IMR-90 (cell line): ENCODE data around the gene PARP14. TPM values are rescaled to one million over a fixed set of nuclear protein-coding genes. Genes with fewer than 3 reads are reported as not detected.

Source experiments
- ATAC-seq: fragments of 200-7000 bp; cut with Tn5 transposase; 2 replicates; pipeline ENCODE4 v1.9.1; 2020; ENCODE audit warnings: low read depth, mild to moderate bottlenecking, moderate library complexity
- BruUV-seq: library from RNA; stranded (reverse); fragments of 400-500 nt; replicated peaks from 2 replicates; lab custom pipeline; 2021; lab: Mats Ljungman, UMichigan
- CTCF ChIA-PET: fragments of 300-600 bp; formaldehyde crosslinking; extraction: SDS; loops from one replicate; lab custom pipeline; 2021; ENCODE audit warnings: antibody characterized with exemption; lab: Yijun Ruan, JAX
- POLR2A ChIA-PET: fragments of 300-600 bp; sonication (Branson Sonifier 250); formaldehyde crosslinking; loops from one replicate; lab custom pipeline; 2022; ENCODE audit warnings: antibody characterized with exemption; ENCODE audit not compliant: unreplicated experiment; lab: Charles Lee
- DNase-seq: peaks from one replicate; pipeline ENCODE4 v3.0.0; 2013
- H2AFZ ChIP-seq: replicated peaks from 2 replicates; pipeline ENCODE3; 2013; ENCODE audit warnings: low read length, mild to moderate bottlenecking; ENCODE audit not compliant: poor library complexity
- H2AK5ac ChIP-seq: 2 replicates; pipeline ENCODE4 v1.6.1; 2013; ENCODE audit warnings: low read depth, low read length, inconsistent platforms
- H2AK9ac ChIP-seq: replicated peaks from 2 replicates; pipeline ENCODE3; 2013; ENCODE audit warnings: mild to moderate bottlenecking, low read depth, low read length, moderate library complexity; ENCODE audit not compliant: poor library complexity
- H2BK120ac ChIP-seq: 2 replicates; pipeline ENCODE4 v1.6.1; 2013; ENCODE audit warnings: low read depth, low read length, inconsistent platforms
- H2BK15ac ChIP-seq: 3 replicates; pipeline ENCODE4 v1.6.1; 2013; ENCODE audit warnings: low read depth, low read length, inconsistent platforms
- H2BK20ac ChIP-seq: 2 replicates; pipeline ENCODE4 v1.6.1; 2013; ENCODE audit warnings: low read depth, mild to moderate bottlenecking, inconsistent platforms, low read length, moderate library complexity
- H2BK5ac ChIP-seq: 2 replicates; pipeline ENCODE4 v1.6.1; 2013; ENCODE audit warnings: mild to moderate bottlenecking, low read depth, low read length, inconsistent platforms; ENCODE audit not compliant: poor library complexity, severe bottlenecking
- H3K14ac ChIP-seq: replicated peaks from 2 replicates; pipeline ENCODE4 v1.6.1; 2013; ENCODE audit warnings: low read depth, low read length, inconsistent platforms
- H3K18ac ChIP-seq: 2 replicates; pipeline ENCODE4 v1.6.1; 2013; ENCODE audit warnings: low read depth, low read length, control low read depth
- H3K23ac ChIP-seq: 2 replicates; pipeline ENCODE4 v1.6.1; 2013; ENCODE audit warnings: low read depth, low read length, inconsistent platforms
- H3K27ac ChIP-seq: 2 replicates; pipeline ENCODE4 v1.5.1; 2013; ENCODE audit warnings: mild to moderate bottlenecking, control low read depth, low read length; ENCODE audit not compliant: insufficient read depth
- H3K27me3 ChIP-seq: 2 replicates; pipeline ENCODE4 v1.6.1; 2013; ENCODE audit warnings: low read length; ENCODE audit not compliant: control insufficient read depth, insufficient read depth
- H3K36me3 ChIP-seq: 2 replicates; pipeline ENCODE4 v1.6.1; 2013; ENCODE audit warnings: low read length, mixed read lengths; ENCODE audit not compliant: control insufficient read depth, insufficient read depth
- H3K4ac ChIP-seq: 2 replicates; pipeline ENCODE4 v1.6.1; 2013; ENCODE audit warnings: low read depth, low read length, inconsistent platforms
- H3K4me1 ChIP-seq: 2 replicates; pipeline ENCODE4 v1.6.1; 2013; ENCODE audit warnings: low read length, mixed read lengths; ENCODE audit not compliant: control insufficient read depth, insufficient read depth
- H3K4me2 ChIP-seq: 2 replicates; pipeline ENCODE4 v1.6.1; 2013; ENCODE audit warnings: low read depth, mild to moderate bottlenecking, control low read depth, low read length, moderate library complexity
- H3K4me3 ChIP-seq: 2 replicates; pipeline ENCODE4 v1.5.1; 2013; ENCODE audit warnings: low read depth, mild to moderate bottlenecking, control low read depth, low read length, moderate library complexity; ENCODE audit not compliant: insufficient read depth
- H3K56ac ChIP-seq: 2 replicates; pipeline ENCODE4 v1.6.1; 2013; ENCODE audit warnings: low read length, inconsistent platforms; ENCODE audit not compliant: insufficient read depth; ENCODE audit errors: extremely low read depth
- H3K79me1 ChIP-seq, 2 experiments: 2 replicates each; pipeline ENCODE4 v1.6.1; 2013; ENCODE audit warnings: low read length in 2 of 2, inconsistent platforms in 1 of 2, low read depth in 1 of 2
- H3K9ac ChIP-seq: 2 replicates; pipeline ENCODE4 v1.6.1; 2013; ENCODE audit warnings: low read depth, low read length, control low read depth
- H3K9me1 ChIP-seq: 2 replicates; pipeline ENCODE4 v1.6.1; 2013; ENCODE audit warnings: low read length, inconsistent platforms; ENCODE audit not compliant: insufficient read depth
- H3K9me3 ChIP-seq: 2 replicates; pipeline ENCODE4 v1.6.1; 2013; ENCODE audit warnings: low read length; ENCODE audit not compliant: control insufficient read depth, insufficient read depth
- H4K20me1 ChIP-seq: 2 replicates; pipeline ENCODE4 v1.6.1; 2013; ENCODE audit warnings: low read length, inconsistent platforms; ENCODE audit not compliant: insufficient read depth
- H4K5ac ChIP-seq: 2 replicates; pipeline ENCODE4 v1.6.1; 2013; ENCODE audit warnings: mild to moderate bottlenecking, low read depth, low read length, control low read depth
- H4K8ac ChIP-seq, 2 experiments: 2 replicates each; pipeline ENCODE4 v1.6.1; 2013; ENCODE audit warnings: low read depth in 2 of 2, low read length in 2 of 2, control low read depth in 1 of 2, inconsistent platforms in 1 of 2
- H4K91ac ChIP-seq: 2 replicates; pipeline ENCODE4 v1.6.1; 2013; ENCODE audit warnings: low read depth, low read length, inconsistent platforms; ENCODE audit not compliant: insufficient read depth
- CHD1 ChIP-seq: IDR thresholded peaks from 2 replicates; pipeline ENCODE4 v1.6.1; 2012; ENCODE audit warnings: low read depth, low read length, improper control_type of control experiment
- MAZ ChIP-seq: IDR thresholded peaks from 2 replicates; pipeline ENCODE4 v1.6.1; 2012; ENCODE audit warnings: low read depth, mild to moderate bottlenecking, low read length, improper control_type of control experiment, moderate library complexity, borderline replicate concordance
- RCOR1 ChIP-seq: IDR thresholded peaks from 2 replicates; pipeline ENCODE4 v1.6.1; 2012; ENCODE audit warnings: mild to moderate bottlenecking, low read length, improper control_type of control experiment; ENCODE audit not compliant: insufficient replicate concordance
- WGBS, 2 experiments: methylation state at CpG; one replicate each; pipeline versions ENCODE4 v1.1.5 to v1.1.7; 2013; ENCODE audit warnings: missing lambda C conversion rate in 2 of 2; ENCODE audit not compliant: insufficient read length in 1 of 2; ENCODE audit errors: extremely low coverage in 2 of 2; 5-methylcytosine and 5-hydroxymethylcytosine counted together
- dilution Hi-C: fragments of 300-500 bp; cut with HindIII; formaldehyde crosslinking; loops from one replicate; pipeline ENCODE4 v1.14.3; 2018; ENCODE audit warnings: low sequenced_read_pairs; ENCODE audit not compliant: unreplicated experiment
- in situ Hi-C: fragments of 300-500 bp; cut with MboI; formaldehyde crosslinking; loops from 3 replicates; pipeline ENCODE4 v1.14.3; 2019; ENCODE audit warnings: low sequenced_read_pairs, inconsistent platforms, mixed read lengths
- intact Hi-C: fragments of 100-400 bp; cut with micrococcal nuclease; formaldehyde crosslinking; loops from 2 replicates; pipeline ENCODE4 v1.10.0; 2022
- polyA plus RNA-seq, 3 experiments: library from polyadenylated mRNA; depleted of rRNA; stranded (reverse); fragments of >200 nt; gene quantifications; 2 replicates each; pipeline ENCODE4 v1.2.3, GENCODE V29; 2012; ENCODE audit warnings: low replicate concordance in 1 of 3
- total RNA-seq: library from RNA; depleted of rRNA; stranded (reverse); fragments of >200 nt; gene quantifications from 2 replicates; pipeline ENCODE4 v1.2.3, GENCODE V29; 2012

The PARP14 gene
- total and polyA plus RNA-seq, 2 of the 4 experiments (the other 2 are of a cell fraction): 9.3 to 23.1 TPM

DNA sequence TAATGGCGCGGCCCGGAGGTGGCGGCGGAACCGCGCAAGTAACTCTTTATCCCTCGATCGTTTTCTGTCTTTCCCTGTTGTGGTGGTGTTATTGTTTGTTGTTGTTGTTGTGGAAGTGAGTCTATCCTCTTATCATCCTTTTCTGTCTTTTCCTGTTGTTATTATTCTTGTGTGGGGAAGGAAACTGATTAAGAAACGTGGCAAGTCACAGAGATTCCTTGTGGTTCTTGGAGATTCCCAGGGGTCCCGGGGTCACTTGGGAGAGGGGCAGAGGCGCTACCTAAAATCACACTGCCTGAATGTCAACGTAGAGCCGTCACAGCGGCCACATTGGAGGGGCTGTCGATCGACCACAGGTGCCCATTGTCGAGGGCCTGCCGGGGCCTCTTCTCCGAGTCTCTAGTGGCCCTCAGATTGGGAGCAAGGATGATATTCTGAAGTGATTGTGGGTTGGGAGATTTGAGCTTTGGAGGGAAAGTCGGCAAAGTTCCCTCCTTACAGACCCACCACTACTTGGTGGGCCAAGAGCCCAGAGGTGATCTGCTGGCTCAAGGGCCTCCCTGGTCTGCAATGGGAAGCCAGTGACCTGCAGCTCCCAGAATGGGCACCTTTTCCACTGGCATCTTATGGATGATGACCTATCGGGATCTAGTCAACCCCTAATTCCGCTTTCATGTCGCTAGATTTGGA, 790 bp downstream of the PARP14 start:
- peak overlapping the region; percentile 99 for H3K4me3 ChIP-seq
- peak overlapping the region; percentile 80 for H4K5ac ChIP-seq
- no peaks in the 10 kb centered on the region for H3K9me3 ChIP-seq
- H3K36me3 ChIP-seq: no peaks in the 10 kb centered on the region
- 0 out of 2 replicates have a peak overlapping the region, but pooled peaks have one; percentile 16 for H2BK20ac ChIP-seq
- intact Hi-C loops (loop anchor here (5.0 to 10.0 kb wide), 2 partner anchors 113 to 346 kb away; partner anchors contain the start of genes HSPBAP1, SEMA5B and SLC49A4), in situ Hi-C loops (no loop called here), dilution Hi-C loops (no loop called here)
- H3K4ac ChIP-seq: peak overlapping the region; percentile 62; the same call in 1 of the 2 replicates
- H3K27ac ChIP-seq: peak overlapping the region; percentile 48
- peak overlapping the region; percentile 56 for H2AK9ac ChIP-seq
- H3K18ac ChIP-seq: peak overlapping the region; percentile 83
- H3K79me1 ChIP-seq: peaks cover 12 to 17% of the 10 kb centered on the region in 2 experiments
- peaks cover 13% of the 10 kb centered on the region for H3K4me1 ChIP-seq
- H3K9me1 ChIP-seq: peaks cover 4% of the 10 kb centered on the region; the same call in 1 of the 2 replicates
- peak overlapping the region; percentile 84 for H3K4me2 ChIP-seq
- ChIA-PET CTCF (interaction anchor here (0.6 to 1.2 kb wide), 2 partner anchors 15 to 27 kb away, joined by 3 read pairs; no protein-coding TSS in a partner anchor), POLR2A (interaction anchor here (0.6 kb wide), 1 partner anchor 60 kb away, joined by 4 read pairs; no protein-coding TSS in a partner anchor)
- peak overlapping the region; percentile 88 for H3K9ac ChIP-seq
- DNase-seq (no peak), ATAC-seq (no peak)
- peak overlapping the region; percentile 49; the same call in 1 of the 2 replicates for H2BK120ac ChIP-seq
- H3K23ac ChIP-seq: peak overlapping the region; percentile 93
- H4K91ac ChIP-seq: peak overlapping the region; percentile 5
- peak overlapping the region; percentile 46 for H2BK5ac ChIP-seq
- peak overlapping the region; percentile 14; the same call in 1 of the 2 replicates for H2AK5ac ChIP-seq
- BruUV-seq: no TSS peak
- no peak overlapping the region for H2BK15ac ChIP-seq
- TF ChIP-seq CHD1: no peak
- TF ChIP-seq MAZ: no peak
- peak; percentile 81 for TF ChIP-seq RCOR1
- peak overlapping the region; percentile 60; the same call in 1 of the 2 replicates for H3K56ac ChIP-seq
- H3K14ac ChIP-seq: peak overlapping the region; percentile 85
- H2AFZ ChIP-seq: peak overlapping the region; percentile 93
- H4K8ac ChIP-seq: peak overlapping the region; percentile 55 to 81; a peak in 3 of 4 replicates
- no peaks in the 10 kb centered on the region for H4K20me1 ChIP-seq
- 36% methylated on average over 5 of the region's 24 CpGs; no CpG with 5 or more reads in 1 of the 2 experiments for WGBS, 2 experiments
- no peaks in the 10 kb centered on the region for H3K27me3 ChIP-seq
